Heart left ventricle (tissue), 13 donors: ENCODE data around the gene VSTM1.

Source experiments
- CTCF ChIP-seq, 12 donors: fragments of 200-600 bp; sonication (generic) in 4 of 12; IDR thresholded peaks; one replicate each; pipeline versions ENCODE4 v1.5.0 to v1.8.0; 2018 to 2022; ENCODE audit warnings: antibody characterized with exemption in 12 of 12, mild to moderate bottlenecking in 5 of 12
- POLR2A ChIP-seq, 2 donors: fragments of 450-650 bp; IDR thresholded peaks; one replicate each; pipeline ENCODE4 v1.6.1; 2017; ENCODE audit warnings: antibody characterized with exemption in 2 of 2, mild to moderate bottlenecking in 2 of 2, moderate library complexity in 2 of 2
- donor health status: ischemic (EF 13 %, LVEDD 7.1; RV severe dilation, severe dysfunction).
- donor health status: DM: no; HTN: yes; CAD: no.
- donor health status: DM: no; HTN: no; CAD: no.
- donor health status: ischemic (EF 25% LVEDD 6.9; RV normal size, moderate dysfunction).
- donor health status: ischemic (EF 25% LVEDD 5.7; RV mildly dilated, moderate dysfunction).
- donor health status: ischemic (EF 35%, LVEDD 5.7; RV mildly dilated, moderate dysfunction).
- donor health status: nonischemic (EF 11% LVEDD 7.7; RV severe dilation, severe dysfunction).
- donor health status: DM: yes; HTN: yes; CAD: no.
- donor health status: PGD.
- donor health status: ischemic (EF 29% LVEDD 5.4; RV normal size, mild dysfunction).
- donor health status: nonischemic (EF 23%, LVEDD 6.1; RV moderate dilation, normal function).

GRCh38 chr19:54002495-54003315, 61.0 kb downstream of the VSTM1 start:
- TF ChIP-seq CTCF (IDR thresholded peaks at IDR 0.05) = no peak
- TF ChIP-seq POLR2A (IDR thresholded peaks at IDR 0.05) = no peak
